ENCODE data around the gene OCEL1. TPM values are rescaled to one million over a fixed set of nuclear protein-coding genes. Genes with fewer than 3 reads are reported as not detected.
A peak's percentile ranks its signal among the peaks of the same experiment; 100 is the strongest.

OCEL1 gene
- total and polyA plus RNA-seq, 2 of the 13 experiments (the other 11 are each of a cell fraction or from before 2014, with no cell fraction given) = 10.6 to 17.2 TPM

GRCh38 chr19:17240062-17240752 lies 14.2 kb downstream of the OCEL1 start (continued):
- TF ChIP-seq TEF (CRISPR knock-in tag; IDR thresholded peaks at IDR 0.05) (no peak), ISL2 (CRISPR knock-in tag; IDR thresholded peaks at IDR 0.05) (no peak), ZNF382 (CRISPR knock-in tag; IDR thresholded peaks at IDR 0.05; ENCODE audit: borderline replicate concordance) (no peak), ZNF740 (CRISPR knock-in tag; IDR thresholded peaks at IDR 0.05) (no peak), MLX (CRISPR knock-in tag; IDR thresholded peaks at IDR 0.05) (no peak), ZSCAN31 (CRISPR knock-in tag; IDR thresholded peaks at IDR 0.05; ENCODE audit: low read depth) (no peak), BCL3 (CRISPR knock-in tag; IDR thresholded peaks at IDR 0.05) (no peak), ZBTB44 (CRISPR knock-in tag; IDR thresholded peaks at IDR 0.05) (no peak), ZNF567 (CRISPR knock-in tag; IDR thresholded peaks at IDR 0.05; ENCODE audit: borderline replicate concordance) (no peak), LCORL (IDR thresholded peaks at IDR 0.05) (no peak), LCORL (CRISPR knock-in tag; IDR thresholded peaks at IDR 0.05) (peak; percentile 47), CENPX (CRISPR knock-in tag; IDR thresholded peaks at IDR 0.05) (no peak), ZNF362 (CRISPR knock-in tag; IDR thresholded peaks at IDR 0.05; ENCODE audit: borderline replicate concordance) (peak; percentile 97), FOXA3 (CRISPR knock-in tag; IDR thresholded peaks at IDR 0.05) (peak; percentile 52; the same call in 1 of the 2 replicates), ZNF879 (CRISPR knock-in tag; IDR thresholded peaks at IDR 0.05) (0 out of 2 replicates have a peak, but pooled peaks have one; percentile 18), ZFY (CRISPR knock-in tag; IDR thresholded peaks at IDR 0.05) (peak; percentile 56), ZUFSP (CRISPR knock-in tag; IDR thresholded peaks at IDR 0.05; ENCODE audit: borderline replicate concordance) (no peak), ZNF281 (CRISPR knock-in tag; IDR thresholded peaks at IDR 0.05; ENCODE audit: borderline replicate concordance) (peak; percentile 24; the same call in 1 of the 2 replicates), ZBTB7B (CRISPR knock-in tag; IDR thresholded peaks at IDR 0.05) (no peak)

Data from HepG2 (cell line).